HG03439 (cell line): ENCODE results near the gene UGT1A5.
"Not testable (repeated sequence)": the region's sequence is repeated elsewhere in the genome, so short reads cannot be mapped to it uniquely, and the experiment has no call there.

Experiments used
- ATAC-seq: cut with Tn5 transposase; IDR thresholded peaks from one replicate; pipeline ENCODE4 v1.9.1; 2021; ENCODE audit warnings: mild to moderate bottlenecking, moderate library complexity; ENCODE audit not compliant: unreplicated experiment

UGT1A5 gene

DNA sequence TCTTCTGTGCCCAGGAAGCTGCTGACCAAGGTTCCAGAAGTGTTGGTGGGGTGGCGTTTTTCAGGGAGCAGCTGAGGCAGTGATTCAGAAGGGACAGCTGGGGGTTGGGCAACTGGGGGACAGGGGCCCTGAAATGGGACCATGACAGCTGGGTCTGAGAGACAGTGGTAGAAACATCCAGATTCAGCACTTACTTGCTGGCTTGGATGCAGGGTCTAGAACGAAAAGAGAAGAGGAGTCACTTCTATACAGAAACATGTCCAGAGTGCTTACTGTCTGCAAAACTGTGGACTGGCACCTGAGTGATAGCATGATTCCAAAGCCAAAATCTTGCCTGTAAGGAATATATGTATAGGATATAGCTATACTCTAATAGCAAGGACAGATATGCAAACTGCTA, 33.1 kb downstream of the UGT1A5 start:
- ATAC-seq = not testable (repeated sequence)

DNA sequence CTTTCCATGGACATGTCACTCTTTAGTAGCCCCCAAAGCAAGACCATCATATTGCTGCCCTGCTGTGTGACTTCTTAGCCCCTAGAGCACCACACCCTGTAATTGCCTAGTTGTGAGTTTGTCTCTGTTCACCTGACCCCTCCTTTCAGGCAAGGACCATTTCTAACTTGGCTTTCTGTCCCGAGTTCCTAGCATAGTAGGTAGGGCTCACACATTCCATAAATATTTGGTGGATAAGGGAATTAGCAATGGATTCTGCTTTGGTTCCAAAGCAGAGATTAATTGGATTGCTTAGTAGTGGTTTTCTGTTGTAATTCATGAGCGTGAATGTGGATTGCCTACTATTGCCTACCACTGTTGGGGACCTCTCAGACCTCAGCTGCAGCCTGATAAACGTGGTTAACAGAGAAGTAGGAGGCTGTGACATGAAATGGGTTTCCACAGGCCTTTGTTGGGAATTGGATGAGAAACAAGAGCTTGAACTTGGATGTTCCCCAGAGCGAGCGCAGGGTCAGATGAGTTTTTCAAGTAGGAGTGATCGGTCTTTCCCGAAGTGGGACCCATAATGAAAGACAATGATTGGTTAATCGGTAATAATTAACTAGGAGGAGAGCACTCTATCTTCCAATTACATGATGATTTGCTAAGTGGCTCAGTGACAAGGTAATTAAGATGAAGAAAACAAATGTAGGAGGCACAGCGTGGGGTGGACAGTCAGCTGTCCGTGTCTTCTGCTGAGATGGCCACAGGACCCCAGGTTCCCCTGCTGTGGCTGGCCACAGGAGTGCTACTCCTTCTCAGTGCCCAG, 34.0 kb downstream of the UGT1A5 start:
- no peak for ATAC-seq

GRCh38 chr2:233747283-233747544, 34.5 kb downstream of the UGT1A5 start:
- ATAC-seq = no peak

DNA sequence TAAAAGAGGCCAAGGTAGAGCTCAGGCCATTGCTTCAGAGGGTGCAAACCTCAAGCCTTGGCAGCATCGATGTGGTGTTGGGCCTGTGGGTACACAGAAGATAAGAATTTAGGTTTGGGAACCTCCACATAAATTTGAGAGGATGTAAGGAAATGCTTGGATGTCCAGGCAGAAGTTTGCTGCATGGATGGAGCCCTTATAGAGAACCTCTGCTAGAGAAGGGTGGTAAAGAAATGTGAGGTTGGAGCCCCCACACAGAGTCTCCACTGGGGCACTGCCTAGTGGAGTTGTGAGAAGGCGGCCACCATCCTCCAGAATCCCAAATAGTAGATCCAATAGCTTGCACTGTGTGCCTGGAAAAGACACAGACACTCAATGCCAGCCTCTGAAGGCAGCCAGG, 38.0 kb downstream of the UGT1A5 start:
- not testable (repeated sequence) for ATAC-seq

- not testable (repeated sequence) for ATAC-seq
These were observed 38.7 kb downstream of the UGT1A5 start for GRCh38 chr2:233751212-233752009.

DNA sequence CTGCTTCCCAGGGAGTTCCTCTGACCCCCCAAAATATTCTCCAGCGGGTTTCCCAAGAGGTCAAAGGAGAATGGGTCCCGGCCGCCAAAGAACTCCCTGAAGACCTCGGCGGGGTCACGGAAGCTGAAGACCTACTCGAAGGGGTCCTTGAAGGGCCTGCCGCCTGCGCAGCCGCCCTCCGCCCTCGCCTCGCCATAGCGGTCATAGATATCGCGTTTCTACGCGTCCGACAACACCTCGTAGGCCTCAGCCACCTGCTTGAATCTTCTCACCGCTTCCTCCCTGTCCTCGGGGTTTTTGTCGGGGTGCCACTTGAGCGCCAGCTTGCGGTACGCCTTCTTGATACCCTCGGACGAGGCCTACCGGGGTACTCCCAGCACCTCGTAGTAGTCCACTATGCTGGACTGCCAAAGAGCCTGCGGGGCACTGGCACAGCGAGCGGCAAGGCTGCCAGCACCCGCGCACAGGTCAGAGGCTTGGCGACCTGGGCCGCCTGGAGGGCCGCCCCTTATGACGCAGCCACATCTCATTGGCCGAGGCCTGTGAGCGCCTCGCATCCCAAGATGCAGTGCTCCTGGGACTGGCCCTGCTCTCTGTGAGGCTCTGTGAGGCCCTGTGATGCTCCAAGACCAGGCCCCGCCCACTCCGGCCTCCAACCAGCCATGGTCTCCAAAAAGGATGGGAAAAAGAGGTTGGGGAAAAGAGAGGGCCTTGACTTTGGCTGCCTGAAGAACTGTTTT, 42.3 kb downstream of the UGT1A5 start:
- ATAC-seq = no peak

DNA sequence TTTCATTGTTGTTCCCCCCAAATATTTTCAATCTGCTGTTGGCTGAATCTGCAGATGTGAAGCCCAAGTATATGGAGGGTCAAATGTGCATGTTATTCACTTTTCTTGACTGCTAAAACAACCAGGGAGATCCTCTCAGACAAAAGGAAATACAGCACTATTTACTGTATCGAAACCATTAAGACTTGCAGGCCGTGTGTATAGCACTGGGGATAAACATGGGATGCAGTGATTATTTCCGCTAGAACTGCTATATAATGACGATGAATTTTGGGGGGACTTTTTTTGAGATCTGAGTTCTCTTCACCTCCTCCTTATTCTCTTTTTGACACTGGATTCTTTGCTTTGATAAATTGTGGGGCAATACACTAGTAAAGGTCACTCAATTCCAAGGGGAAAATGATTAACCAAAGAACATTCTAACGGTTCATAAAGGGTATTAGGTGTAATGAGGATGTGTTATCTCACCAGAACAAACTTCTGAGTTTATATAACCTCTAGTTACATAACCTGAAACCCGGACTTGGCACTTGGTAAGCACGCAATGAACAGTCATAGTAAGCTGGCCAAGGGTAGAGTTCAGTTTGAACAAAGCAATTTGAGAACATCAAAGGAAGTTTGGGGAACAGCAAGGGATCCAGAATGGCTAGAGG, 43.8 kb downstream of the UGT1A5 start:
- ATAC-seq = no peak

- ATAC-seq = no peak
These were observed 45.4 kb downstream of the UGT1A5 start for GRCh38 chr2:233758141-233758540.

GRCh38 chr2:233758849-233759248, 46.1 kb downstream of the UGT1A5 start:
- ATAC-seq = no peak

DNA sequence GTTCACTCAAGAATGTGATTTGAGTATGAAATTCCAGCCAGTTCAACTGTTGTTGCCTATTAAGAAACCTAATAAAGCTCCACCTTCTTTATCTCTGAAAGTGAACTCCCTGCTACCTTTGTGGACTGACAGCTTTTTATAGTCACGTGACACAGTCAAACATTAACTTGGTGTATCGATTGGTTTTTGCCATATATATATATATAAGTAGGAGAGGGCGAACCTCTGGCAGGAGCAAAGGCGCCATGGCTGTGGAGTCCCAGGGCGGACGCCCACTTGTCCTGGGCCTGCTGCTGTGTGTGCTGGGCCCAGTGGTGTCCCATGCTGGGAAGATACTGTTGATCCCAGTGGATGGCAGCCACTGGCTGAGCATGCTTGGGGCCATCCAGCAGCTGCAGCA, 47.3 kb downstream of the UGT1A5 start, which contains the start of gene UGT1A1:
TSS of gene UGT1A1 (plus strand) at position 228 of the 400 bp plus-strand sequence. CDS start at position 246, 18 bp downstream.
- no peak for ATAC-seq

DNA sequence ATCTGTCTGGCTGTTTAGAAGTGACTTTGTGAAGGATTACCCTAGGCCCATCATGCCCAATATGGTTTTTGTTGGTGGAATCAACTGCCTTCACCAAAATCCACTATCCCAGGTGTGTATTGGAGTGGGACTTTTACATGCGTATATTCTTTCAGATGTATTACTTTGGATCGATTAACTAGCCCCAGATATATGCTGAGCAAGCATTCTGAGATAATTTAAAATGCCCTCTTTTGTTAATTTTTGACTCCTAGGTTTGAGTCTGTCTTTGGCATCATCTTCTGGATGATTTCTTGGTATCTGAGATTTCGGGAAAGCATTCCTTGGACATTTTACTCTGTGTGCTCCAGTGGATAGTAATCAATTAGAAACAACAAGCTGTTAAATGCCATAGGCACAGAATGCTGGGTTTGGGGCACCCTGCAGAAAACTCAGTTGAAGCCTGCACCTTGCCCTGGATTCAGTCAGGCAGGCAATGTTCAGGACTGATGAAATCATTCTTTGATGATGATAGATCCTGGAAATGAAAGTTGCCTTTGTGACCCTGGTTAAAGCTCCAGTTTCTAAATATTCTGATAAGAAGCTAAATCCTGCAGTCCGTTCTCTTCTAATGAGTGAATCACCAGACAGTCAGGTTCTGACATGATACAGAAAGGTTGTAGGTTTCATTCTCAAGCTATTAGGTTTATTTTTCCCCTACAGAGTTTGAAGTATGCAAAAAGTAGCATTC, 48.5 kb downstream of the UGT1A5 start:
- ATAC-seq = no peak

DNA sequence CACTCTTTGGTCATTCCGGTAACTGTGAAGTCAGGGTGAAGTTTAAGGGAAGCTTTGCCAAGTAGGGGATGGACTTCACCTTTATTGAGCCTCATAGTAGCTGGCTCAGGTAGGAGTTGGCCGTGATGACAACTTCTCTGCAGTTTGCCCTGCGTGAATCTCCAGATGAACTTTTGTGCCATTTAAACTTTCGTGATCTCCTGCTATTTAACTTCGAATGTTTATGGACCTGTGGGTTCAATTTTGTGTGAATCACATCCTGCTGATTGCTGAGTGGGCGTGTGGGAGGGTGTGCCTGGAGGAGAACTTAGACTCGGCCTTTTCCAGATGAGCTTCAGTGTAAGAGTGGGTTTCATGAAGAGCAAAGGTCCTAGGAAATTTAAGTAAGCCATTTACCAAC, 51.6 kb downstream of the UGT1A5 start:
- ATAC-seq = no peak

DNA sequence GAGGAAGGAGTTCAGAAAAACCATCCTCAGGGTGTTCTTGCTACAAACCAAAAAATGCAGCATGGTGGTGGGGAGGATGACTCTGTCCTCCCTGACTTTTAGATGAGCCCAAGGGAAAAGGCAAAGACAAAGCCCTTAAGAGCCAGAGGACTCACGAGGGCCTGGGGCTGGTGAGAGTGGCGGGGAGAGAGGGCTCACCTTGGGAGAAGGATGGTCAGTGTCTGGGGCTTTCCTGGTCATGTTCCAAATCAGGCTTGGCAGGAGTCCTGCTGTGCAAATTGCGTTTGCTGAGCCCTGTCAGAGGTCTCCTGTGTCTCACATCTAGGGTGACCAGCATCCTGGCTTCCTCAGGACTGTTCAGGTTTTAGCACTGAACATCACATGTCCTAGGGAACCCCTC, 52.1 kb downstream of the UGT1A5 start:
- no peak for ATAC-seq

DNA sequence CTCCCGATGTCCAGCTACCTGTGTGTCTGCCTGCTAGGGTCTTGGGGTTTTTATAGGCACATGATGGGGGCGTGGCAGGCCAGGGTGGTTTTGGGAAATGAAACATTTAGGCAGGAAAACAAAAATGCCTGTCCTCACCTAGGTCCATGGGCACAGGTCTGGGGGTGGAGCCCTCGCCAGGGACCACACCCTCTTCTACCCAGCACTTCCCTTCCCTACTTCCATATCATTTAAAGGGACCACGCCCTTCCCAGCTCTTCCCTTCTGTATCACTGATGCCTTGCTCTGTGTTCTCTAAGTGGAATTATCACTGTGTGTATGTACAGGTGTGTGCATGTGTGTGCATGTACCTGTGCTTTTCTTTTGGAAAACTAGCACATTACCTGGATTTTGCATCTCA, 53.7 kb downstream of the UGT1A5 start:
- ATAC-seq = no peak

GRCh38 chr2:233768076-233768475, 55.4 kb downstream of the UGT1A5 start:
- ATAC-seq = no peak

- no peak for ATAC-seq
These were observed 56.6 kb downstream of the UGT1A5 start for GRCh38 chr2:233769260-233769659.

DNA sequence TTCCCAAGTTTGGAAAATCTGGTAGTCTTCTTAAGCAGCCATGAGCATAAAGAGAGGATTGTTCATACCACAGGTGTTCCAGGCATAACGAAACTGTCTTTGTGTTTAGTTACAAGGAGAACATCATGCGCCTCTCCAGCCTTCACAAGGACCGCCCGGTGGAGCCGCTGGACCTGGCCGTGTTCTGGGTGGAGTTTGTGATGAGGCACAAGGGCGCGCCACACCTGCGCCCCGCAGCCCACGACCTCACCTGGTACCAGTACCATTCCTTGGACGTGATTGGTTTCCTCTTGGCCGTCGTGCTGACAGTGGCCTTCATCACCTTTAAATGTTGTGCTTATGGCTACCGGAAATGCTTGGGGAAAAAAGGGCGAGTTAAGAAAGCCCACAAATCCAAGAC, 59.4 kb downstream of the UGT1A5 start:
- ATAC-seq = no peak

GRCh38 chr2:233772583-233772982, 59.9 kb downstream of the UGT1A5 start:
- ATAC-seq = no peak

DNA sequence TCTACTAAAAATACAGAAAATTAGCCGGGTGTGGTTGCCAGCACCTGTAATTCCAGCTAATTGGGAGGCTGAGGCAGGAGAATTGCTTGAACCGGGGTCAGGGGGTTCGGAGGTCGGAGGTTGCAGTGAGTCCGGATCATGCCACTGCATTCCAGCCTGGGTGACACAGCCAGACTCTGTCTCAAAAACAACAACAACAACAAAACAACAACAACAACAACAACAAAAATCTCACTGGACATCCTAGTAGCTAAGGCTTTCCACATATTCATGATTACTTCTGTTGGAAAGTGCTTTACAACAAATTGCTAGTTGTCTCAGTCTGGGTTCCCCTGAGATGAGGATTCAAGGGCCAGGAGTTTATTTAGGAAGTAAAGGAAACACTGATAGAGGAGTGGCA, 61.1 kb downstream of the UGT1A5 start:
- ATAC-seq = no peak

- no peak for ATAC-seq
These were observed 62.7 kb downstream of the UGT1A5 start for GRCh38 chr2:233775414-233775813.
